GM12865 (cell line): ENCODE data around the gene KPNA6.
A peak's percentile ranks its signal among the peaks of the same experiment; 100 is the strongest.

Source experiments
- DNase-seq: peaks from one replicate; pipeline ENCODE4 v3.0.0; 2010; ENCODE audit warnings: low read depth
- H3K4me3 ChIP-seq: 2 replicates; pipeline ENCODE4 v1.5.1; 2011; ENCODE audit warnings: mild to moderate bottlenecking, low read depth, low read length, control low read depth
- TF ChIP-seq, protein P1 (sequence below): IDR thresholded peaks from 2 replicates; pipeline ENCODE4 v1.5.1; 2011; ENCODE audit warnings: low read length, control low read depth, low read depth, inconsistent platforms; ENCODE audit not compliant: insufficient read depth; ENCODE audit errors: missing control alignments

KPNA6 gene

DNA sequence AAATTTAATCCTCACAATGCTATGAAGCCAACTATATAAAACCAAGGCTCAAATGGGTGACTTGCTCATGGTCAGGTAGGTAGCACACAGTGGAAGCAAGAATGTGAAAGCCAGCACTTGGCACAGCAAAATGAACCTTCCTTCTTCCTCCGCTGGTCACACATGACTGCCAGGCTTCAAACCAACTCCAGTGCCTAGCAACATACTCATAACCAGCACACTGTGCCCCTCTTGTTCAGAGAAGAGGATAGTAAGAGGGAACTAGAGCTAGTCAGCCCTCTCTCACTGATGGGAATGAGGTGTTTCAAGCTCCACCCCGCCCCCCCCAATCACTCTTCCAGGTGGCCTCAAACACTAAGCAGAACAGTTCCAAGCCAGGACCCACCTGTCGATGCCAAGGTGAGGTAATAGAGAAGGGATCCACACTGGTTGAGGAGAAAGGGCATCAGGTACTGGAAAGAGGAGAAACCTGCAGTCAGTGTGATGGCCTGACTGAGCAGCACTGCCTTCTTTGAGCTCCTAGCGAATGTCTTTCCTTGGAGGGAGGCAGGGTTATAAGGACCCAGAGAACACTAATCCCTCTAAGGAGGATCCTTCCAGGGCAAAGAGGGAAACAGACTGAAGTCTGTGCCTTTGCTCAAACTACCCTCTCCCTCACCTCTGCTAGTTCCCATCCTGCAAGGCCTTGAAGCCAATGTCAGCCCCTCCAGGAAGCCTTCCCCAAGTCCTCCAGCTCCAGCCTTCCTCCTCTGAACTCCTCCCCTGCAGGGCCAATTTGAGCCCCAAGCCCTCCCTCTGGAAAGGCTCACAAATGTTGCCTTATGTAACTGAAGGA, 113.1 kb downstream of the KPNA6 start:
- TF ChIP-seq, protein P1, sequence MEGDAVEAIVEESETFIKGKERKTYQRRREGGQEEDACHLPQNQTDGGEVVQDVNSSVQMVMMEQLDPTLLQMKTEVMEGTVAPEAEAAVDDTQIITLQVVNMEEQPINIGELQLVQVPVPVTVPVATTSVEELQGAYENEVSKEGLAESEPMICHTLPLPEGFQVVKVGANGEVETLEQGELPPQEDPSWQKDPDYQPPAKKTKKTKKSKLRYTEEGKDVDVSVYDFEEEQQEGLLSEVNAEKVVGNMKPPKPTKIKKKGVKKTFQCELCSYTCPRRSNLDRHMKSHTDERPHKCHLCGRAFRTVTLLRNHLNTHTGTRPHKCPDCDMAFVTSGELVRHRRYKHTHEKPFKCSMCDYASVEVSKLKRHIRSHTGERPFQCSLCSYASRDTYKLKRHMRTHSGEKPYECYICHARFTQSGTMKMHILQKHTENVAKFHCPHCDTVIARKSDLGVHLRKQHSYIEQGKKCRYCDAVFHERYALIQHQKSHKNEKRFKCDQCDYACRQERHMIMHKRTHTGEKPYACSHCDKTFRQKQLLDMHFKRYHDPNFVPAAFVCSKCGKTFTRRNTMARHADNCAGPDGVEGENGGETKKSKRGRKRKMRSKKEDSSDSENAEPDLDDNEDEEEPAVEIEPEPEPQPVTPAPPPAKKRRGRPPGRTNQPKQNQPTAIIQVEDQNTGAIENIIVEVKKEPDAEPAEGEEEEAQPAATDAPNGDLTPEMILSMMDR: no peak
- peak; percentile 49 for DNase-seq
- H3K4me3 ChIP-seq: peak overlapping the region; percentile 89

DNA sequence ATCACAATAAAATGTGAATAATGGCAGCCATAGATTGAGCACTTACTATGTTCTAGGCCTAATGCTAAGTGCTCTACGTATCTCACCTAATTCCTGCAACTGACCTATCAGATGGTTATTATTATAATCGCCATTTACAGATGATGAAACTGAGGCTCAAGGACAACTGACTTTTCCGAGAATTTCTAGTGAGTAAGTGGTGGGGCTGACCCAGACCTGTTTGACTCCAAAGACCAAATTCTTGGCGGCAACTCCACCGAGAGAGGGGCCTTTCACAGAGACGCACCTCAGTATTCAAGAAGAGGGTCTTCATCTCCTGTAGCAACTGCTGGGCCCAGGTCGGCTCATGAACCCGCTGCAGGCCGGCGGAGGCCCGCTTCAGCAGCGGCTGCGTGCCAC, 113.7 kb downstream of the KPNA6 start:
- H3K4me3 ChIP-seq: peak overlapping the region; percentile 89
- no peak for DNase-seq
- TF ChIP-seq, protein P1: no peak

DNA sequence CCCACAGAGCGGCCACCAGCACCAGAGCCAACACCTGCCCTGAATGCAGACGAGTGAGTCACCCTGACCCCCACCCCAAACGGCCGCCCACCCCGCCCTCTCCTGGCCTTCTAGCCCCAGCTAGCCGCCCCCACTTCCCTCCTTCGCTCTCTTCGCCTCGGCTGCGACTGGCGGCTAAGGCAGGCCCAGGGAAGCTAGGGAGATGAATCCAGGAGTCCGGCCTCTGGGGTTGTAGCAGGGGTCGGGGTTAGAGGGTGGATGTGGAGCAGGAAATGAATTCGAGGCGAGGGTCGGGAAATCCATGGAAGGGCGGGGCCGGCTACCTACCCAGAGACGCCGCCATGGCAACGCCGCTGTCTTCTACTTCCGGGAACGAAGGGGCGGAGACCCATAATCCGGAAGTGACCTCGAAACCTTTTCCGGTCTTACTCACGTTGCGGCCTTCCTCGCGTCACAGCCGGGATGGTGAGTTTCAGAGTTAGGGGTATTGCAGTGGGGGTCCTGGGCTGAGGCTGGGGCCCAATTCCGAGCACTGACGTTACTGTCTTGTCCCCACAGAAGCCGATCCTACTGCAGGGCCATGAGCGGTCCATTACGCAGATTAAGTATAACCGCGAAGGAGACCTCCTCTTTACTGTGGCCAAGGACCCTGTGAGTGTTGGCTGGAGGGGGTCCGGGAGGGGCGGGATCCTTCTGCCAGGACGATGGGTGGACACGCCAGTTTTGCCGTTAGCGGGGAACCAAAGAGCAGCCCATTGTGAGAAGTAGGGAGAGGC, 114.3 kb downstream of the KPNA6 start, which contains the start of the genes EIF3I and TMEM234:
EIF3I (plus strand) TSS at position 428 of the 776 bp plus-strand sequence; CDS start at position 463, 35 bp downstream.
TMEM234 (minus strand) TSS at position 374 of the 776 bp plus-strand sequence; CDS start at position 343, 31 bp downstream.
- peak within 1 kb of the TSS; percentile 89 for H3K4me3 ChIP-seq
- TF ChIP-seq, protein P1: no peak
- DNase-seq: peak; percentile 91

DNA sequence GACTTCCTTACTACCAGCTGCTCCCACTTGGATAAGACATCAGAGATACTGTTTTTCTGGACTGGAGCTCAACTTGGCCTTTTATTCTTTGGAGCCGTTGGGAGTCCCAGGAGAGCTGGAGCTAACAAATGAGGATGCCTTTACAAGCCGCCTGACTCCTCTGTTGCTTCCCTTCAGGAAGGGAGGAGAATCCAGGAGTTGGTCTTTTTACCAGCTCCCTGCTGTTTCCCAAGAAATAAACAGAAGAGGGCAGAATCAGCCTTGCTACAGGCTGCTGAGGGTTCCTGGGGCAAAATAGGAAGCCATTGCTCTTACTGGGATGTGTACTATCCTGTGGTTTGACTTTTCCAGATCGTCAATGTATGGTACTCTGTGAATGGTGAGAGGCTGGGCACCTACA, 115.8 kb downstream of the KPNA6 start:
- H3K4me3 ChIP-seq: peak overlapping the region; percentile 13; the same call in 1 of the 2 replicates

DNA sequence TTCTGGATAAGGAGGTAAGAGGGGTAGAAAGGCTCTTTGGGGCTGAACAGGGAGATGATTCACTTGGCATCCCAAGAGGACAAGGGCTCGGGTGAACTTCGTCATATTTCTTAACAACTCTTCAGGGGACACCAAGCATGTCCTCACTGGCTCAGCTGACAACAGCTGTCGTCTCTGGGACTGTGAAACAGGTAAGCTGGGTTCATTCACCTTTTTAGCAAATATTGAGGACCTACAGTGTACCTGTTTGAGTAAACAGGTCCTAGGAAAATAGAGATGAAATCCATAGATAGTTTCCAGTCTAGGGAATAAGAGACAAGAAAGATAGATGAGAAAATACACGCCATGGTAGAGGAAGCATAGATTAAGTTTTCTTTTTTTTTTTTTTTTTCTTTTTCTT, 116.4 kb downstream of the KPNA6 start:
- TF ChIP-seq, protein P1: no peak
- H3K4me3 ChIP-seq: no peak overlapping the region
- no peak for DNase-seq

More for the DNA sequence above, 115.8 kb downstream of the KPNA6 start:
- no peak for DNase-seq
- TF ChIP-seq, protein P1: no peak
